Activated T-helper 2 cell treated with anti-CD3 and anti-CD28 coated beads, Interferon-gamma antibody, Interleukin-2, Interleukin-4, amounts not matched to agents 10 μg/mL and 5 μg/mL and 100 μg/mL, durations not matched to agents 14 hours and 24 hours and 36 hours (primary cell): ENCODE results near the gene TMEM175. TPM values are rescaled to one million over a fixed set of nuclear protein-coding genes. Genes with fewer than 3 reads are reported as not detected.

Experiments used
- DNase-seq: peaks from one replicate; pipeline ENCODE4 v3.0.0; 2021; ENCODE audit warnings: low spot score
- H3K27ac Mint-ChIP-seq: one replicate; pipeline ENCODE4 v1.8.0; 2021; ENCODE audit warnings: mixed read lengths
- H3K27me3 Mint-ChIP-seq: one replicate; pipeline ENCODE4 v1.8.0; 2021; ENCODE audit warnings: low read depth, mixed read lengths
- H3K36me3 Mint-ChIP-seq: one replicate; pipeline ENCODE4 v1.8.0; 2021; ENCODE audit warnings: low read depth, mixed read lengths
- H3K4me1 Mint-ChIP-seq: one replicate; pipeline ENCODE4 v1.8.0; 2021; ENCODE audit warnings: low read depth, mixed read lengths
- H3K4me3 Mint-ChIP-seq: one replicate; pipeline ENCODE4 v1.8.0; 2021; ENCODE audit warnings: low read depth, mild to moderate bottlenecking, moderate library complexity, mixed read lengths
- H3K9me3 Mint-ChIP-seq: one replicate; pipeline ENCODE4 v1.8.0; 2021; ENCODE audit warnings: mixed read lengths
- intact Hi-C: fragments of 100-400 bp; cut with micrococcal nuclease; formaldehyde crosslinking; loops from one replicate; pipeline ENCODE4 v1.15.1; 2023
- total RNA-seq: library from RNA; stranded (reverse); gene quantifications from 2 replicates; pipeline ENCODE4 v1.2.3, GENCODE V29; 2022

Gene TMEM175
- total RNA-seq, 1 donor from 2014 or later: 11.8 TPM

DNA sequence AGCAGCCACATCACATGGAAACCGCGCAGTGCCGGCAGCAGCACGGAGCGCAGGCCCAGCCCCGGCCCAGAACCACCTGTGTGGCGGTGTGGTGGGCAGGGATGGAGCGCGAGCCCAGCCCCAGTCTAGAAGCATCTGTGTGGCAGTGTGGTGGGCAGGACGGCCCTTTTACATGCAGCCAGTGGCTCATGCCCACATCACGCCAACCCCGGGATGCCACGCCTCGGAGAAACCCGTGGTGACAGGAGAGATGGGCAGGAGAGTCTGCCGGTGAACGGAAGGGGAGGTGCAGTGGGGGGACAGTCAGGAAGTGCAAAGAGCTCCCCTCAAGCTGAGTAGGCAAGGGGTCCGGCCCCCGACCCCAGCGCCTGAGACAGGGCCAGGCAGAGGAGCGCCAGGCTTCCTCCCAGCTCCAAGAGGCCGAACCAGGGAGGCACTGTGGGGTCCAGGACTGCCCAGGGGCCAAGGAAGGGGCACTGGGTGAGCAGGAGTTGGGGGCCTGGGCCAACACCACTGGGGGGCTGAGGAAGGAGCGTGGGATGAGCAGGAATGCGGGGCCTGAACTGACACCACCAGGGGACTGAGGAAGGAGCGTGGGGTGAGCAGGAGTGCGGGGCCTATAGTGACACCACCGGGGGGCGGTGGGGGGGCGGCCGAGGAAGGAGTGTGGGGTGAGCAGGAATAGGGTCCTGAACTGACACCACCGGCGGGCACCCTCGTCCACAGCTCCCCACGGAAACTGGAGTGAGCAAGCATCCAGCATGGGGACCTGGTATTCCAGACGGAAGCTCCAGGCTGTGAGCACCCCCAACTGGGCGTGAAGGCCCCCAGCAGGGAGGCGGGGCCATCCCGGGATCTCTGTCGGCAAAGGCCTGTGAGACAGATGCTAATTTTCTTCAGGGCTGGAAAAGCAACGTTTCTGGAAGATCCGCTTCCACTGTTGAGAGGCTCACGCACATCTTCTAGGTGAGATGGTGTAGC lies 28.9 kb upstream of the TMEM175 start:
- intact Hi-C loops: no loop called here
- no peaks in the 10 kb centered on the region for H3K9me3 Mint-ChIP-seq
- no peak overlapping the region for H3K4me3 Mint-ChIP-seq
- H3K36me3 Mint-ChIP-seq: peaks cover 41% of the 10 kb centered on the region
- H3K27me3 Mint-ChIP-seq: no peaks in the 10 kb centered on the region
- no peak overlapping the region for H3K27ac Mint-ChIP-seq
- DNase-seq: no peak
- no peaks in the 10 kb centered on the region for H3K4me1 Mint-ChIP-seq

- H3K4me3 Mint-ChIP-seq: no peak overlapping the region
- H3K9me3 Mint-ChIP-seq: no peaks in the 10 kb centered on the region
- no peaks in the 10 kb centered on the region for H3K27me3 Mint-ChIP-seq
- DNase-seq: no peak
- no peaks in the 10 kb centered on the region for H3K4me1 Mint-ChIP-seq
- no peak overlapping the region for H3K27ac Mint-ChIP-seq
- peaks cover 47% of the 10 kb centered on the region for H3K36me3 Mint-ChIP-seq
- intact Hi-C loops: no loop called here
Measured at GRCh38 chr4:905485-906338, 26.5 kb upstream of the TMEM175 start.

DNA sequence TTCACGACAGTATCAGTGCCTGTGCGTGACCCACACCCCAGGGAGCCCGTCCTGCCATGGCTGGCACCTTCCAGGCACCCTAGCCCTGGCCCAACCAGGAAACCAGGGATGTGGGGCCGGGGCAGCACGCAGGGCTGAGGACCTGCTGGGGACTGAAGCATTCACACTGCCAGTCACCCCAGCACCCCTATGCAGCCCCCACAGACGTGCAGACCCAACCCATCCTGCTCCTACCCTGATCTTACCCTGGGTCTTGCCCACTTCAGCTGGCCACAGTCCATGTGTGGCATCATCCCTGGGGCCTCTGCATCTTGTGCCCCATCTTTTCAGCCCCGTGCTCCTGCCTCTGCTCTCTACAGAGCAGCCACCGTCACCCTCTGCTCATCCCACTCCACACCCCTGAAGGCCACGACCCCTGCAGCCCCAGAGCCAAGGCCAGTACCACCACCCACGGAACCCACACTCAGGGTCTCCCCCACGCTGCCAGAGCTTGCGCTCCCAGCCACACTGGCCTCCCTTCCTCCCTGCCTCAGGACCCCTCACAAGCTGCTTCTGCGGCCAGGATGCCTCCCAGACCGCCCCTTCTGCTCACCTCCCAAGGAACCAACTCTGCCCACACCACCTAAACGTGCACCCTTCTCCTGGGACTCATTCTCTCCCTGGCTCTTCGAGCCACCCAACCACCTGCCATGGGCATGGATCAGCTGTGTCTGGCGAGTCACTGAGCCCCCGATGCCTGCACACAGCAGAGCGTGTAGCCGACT lies 25.7 kb upstream of the TMEM175 start:
- H3K36me3 Mint-ChIP-seq: peaks cover 53% of the 10 kb centered on the region
- no peaks in the 10 kb centered on the region for H3K27me3 Mint-ChIP-seq
- intact Hi-C loops: no loop called here
- H3K4me1 Mint-ChIP-seq: no peaks in the 10 kb centered on the region
- H3K4me3 Mint-ChIP-seq: no peak overlapping the region
- DNase-seq: no peak
- H3K27ac Mint-ChIP-seq: no peak overlapping the region
- no peaks in the 10 kb centered on the region for H3K9me3 Mint-ChIP-seq

DNA sequence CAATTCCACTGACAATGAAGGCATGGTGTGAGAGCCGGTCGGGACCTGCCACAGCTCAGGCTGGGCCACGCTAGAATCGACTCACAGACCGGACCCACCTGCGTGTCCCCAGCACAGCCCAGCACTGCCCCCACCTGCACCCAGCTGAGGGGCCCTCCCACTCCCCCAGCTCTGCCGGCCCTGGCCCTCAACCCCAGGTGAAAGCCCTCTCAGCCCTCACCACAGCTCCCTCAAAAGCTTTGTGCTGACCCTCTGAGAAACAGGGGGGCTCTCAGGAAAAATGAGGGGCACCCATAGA lies 25.2 kb upstream of the TMEM175 start:
- no peaks in the 10 kb centered on the region for H3K4me1 Mint-ChIP-seq
- H3K9me3 Mint-ChIP-seq: no peaks in the 10 kb centered on the region
- H3K36me3 Mint-ChIP-seq: peaks cover 56% of the 10 kb centered on the region
- H3K27me3 Mint-ChIP-seq: no peaks in the 10 kb centered on the region
- no peak for DNase-seq
- H3K4me3 Mint-ChIP-seq: no peak overlapping the region
- H3K27ac Mint-ChIP-seq: no peak overlapping the region
- intact Hi-C loops: no loop called here

- H3K27ac Mint-ChIP-seq: no peak overlapping the region
- H3K27me3 Mint-ChIP-seq: no peaks in the 10 kb centered on the region
- no peaks in the 10 kb centered on the region for H3K4me1 Mint-ChIP-seq
- no peaks in the 10 kb centered on the region for H3K9me3 Mint-ChIP-seq
- H3K36me3 Mint-ChIP-seq: peaks cover 59% of the 10 kb centered on the region
- no peak for DNase-seq
- no peak overlapping the region for H3K4me3 Mint-ChIP-seq
- intact Hi-C loops: no loop called here
Measured at GRCh38 chr4:907691-908425, 24.4 kb upstream of the TMEM175 start.

DNA sequence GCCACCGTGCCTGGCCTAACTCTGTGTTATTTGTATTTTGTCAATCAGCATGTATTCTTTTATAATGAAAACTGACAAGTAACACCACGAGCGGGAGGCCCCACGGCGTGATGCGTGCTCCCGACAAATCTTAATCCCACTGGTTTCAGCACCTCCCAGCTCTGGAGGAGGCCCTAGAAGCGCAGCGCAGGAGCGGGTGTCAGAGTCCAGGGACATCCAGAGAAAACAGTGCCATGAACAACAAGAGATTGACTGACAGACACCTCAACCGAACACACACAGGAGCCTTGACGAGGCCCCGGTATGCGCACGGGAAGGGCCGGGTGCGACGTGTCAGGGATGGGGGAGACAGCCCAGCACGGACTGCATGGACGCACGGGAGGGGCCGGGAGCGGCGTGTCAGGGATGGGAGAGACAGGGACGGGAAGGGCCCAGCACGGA lies 23.1 kb upstream of the TMEM175 start:
- Mint-ChIP-seq H3K4me3 (no peak overlapping the region), H3K27ac (no peak overlapping the region), H3K9me3 (no peaks in the 10 kb centered on the region), H3K36me3 (peaks cover 56% of the 10 kb centered on the region), H3K4me1 (no peaks in the 10 kb centered on the region), H3K27me3 (no peaks in the 10 kb centered on the region)
- intact Hi-C loops: no loop called here
- no peak for DNase-seq

GRCh38 chr4:909821-910220 lies 22.4 kb upstream of the TMEM175 start:
- H3K4me1 Mint-ChIP-seq: peaks cover under 1% of the 10 kb centered on the region
- H3K9me3 Mint-ChIP-seq: no peaks in the 10 kb centered on the region
- peaks cover 54% of the 10 kb centered on the region for H3K36me3 Mint-ChIP-seq
- no peak for DNase-seq
- no peak overlapping the region for H3K27ac Mint-ChIP-seq
- no peak overlapping the region for H3K4me3 Mint-ChIP-seq
- no peaks in the 10 kb centered on the region for H3K27me3 Mint-ChIP-seq
- intact Hi-C loops: no loop called here

DNA sequence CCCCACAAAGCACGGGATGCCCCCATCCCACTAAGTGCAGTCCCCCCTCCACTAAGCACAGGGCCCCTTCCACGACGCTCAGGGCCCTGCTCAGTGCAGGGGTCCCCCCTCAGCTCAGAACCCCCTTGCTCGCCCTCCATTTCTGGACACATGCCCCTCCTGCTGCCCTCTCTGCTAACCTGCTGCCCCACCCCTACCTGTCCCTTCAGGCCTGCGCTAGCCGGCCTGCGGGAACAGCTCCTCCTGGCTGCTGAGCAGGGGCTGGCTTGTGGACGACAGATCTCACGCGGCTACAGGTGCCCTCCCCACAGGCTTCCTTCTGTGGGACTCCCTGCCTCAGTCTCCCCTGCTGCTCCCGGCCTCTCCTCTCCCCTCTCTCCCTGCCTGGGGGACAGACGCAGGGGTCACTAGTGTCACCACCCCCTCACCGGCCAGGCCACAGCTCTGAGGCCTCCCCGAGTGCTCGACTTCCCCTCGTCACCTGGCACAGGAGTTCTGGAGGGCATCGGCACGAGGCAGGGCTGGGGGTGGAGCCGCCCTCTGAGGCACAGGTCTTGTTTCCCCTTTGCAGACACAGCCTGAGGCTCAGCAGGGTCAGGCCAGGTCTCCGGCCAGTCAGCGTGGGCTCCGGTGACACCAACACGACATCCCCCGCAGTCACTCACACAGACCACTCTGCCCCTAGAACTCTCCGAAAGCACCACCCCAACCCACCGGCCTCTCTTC lies 21.7 kb upstream of the TMEM175 start:
- Mint-ChIP-seq H3K9me3 (no peaks in the 10 kb centered on the region), H3K27ac (no peak overlapping the region), H3K4me1 (peaks cover 7% of the 10 kb centered on the region), H3K4me3 (no peak overlapping the region), H3K36me3 (peaks cover 49% of the 10 kb centered on the region), H3K27me3 (no peaks in the 10 kb centered on the region)
- no peak for DNase-seq
- intact Hi-C loops: no loop called here

- H3K27me3 Mint-ChIP-seq: no peaks in the 10 kb centered on the region
- H3K27ac Mint-ChIP-seq: no peak overlapping the region
- peaks cover 15% of the 10 kb centered on the region for H3K4me1 Mint-ChIP-seq
- intact Hi-C loops: no loop called here
- H3K4me3 Mint-ChIP-seq: no peak overlapping the region
- DNase-seq: no peak
- no peaks in the 10 kb centered on the region for H3K9me3 Mint-ChIP-seq
- peaks cover 43% of the 10 kb centered on the region for H3K36me3 Mint-ChIP-seq
Measured at GRCh38 chr4:911221-911751, 21.0 kb upstream of the TMEM175 start.

DNA sequence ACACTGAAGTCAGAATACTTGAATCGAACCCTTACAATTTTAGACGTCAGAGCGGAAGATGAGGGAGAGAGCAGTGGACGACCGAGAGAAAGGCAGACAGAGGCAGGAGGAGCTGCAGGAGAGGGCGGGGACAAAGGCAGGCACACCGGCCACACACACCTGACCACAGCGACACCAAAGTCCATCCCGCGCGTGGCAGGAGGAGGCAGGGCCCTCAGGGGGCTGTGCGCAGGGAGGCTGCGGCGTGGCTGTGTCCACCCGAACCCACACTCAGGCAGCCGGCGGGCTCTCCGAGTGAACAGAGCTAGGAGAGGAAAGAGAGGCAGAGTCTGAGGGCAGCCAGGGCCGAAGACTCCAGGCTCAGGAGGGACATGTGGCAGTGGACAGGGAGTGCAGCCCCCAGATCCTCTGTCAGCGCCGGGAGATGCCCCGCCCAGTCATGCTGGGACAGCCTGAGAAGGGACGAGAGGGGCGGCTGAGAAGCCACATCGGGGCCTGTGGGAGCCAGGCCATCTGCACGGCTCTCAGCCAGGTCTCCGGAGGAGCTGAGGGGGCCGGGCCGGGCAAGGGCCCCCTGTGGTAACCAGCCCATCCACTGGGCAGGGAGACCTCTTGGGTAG lies 20.3 kb upstream of the TMEM175 start:
- Mint-ChIP-seq H3K36me3 (peaks cover 37% of the 10 kb centered on the region), H3K27ac (no peak overlapping the region), H3K9me3 (no peaks in the 10 kb centered on the region), H3K4me1 (peaks cover 19% of the 10 kb centered on the region), H3K27me3 (no peaks in the 10 kb centered on the region), H3K4me3 (no peak overlapping the region)
- no peak for DNase-seq
- intact Hi-C loops: no loop called here

DNA sequence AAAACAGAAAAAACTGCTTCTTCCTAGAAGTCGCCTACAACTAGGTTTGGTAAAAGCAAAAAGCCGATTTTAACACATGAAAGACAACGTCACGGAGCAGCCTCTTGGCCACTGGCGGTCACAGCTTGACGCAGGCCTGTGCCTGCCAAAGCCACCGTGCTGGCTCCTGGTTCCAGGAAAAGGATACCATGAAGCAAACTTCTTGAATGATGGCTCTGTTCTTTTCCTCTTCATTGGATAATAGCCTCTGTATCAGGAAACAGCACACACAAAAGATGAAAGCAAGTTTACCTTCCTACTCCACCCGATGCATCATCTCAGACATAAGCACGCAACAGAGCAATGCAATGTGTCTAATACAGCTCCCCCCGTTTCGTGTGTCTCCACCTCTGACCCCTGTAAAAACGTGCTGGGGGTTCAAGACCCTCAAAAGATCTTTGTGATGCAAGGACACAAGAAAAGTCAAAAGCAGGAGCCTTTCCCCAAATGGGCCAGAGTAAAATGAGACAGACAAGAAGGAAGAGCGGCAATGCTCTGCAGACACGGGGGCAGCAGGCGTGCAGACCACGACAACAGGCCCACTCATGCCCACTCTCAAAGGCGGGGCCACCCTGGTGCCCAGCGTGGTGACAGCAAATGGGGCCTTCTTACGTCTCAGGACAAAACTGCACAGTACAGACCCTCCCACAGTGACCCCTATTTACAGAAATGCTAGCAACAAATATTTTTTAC lies 19.5 kb upstream of the TMEM175 start:
- Mint-ChIP-seq H3K4me1 (peaks cover 23% of the 10 kb centered on the region), H3K36me3 (peaks cover 34% of the 10 kb centered on the region), H3K27ac (no peak overlapping the region), H3K27me3 (no peaks in the 10 kb centered on the region), H3K4me3 (no peak overlapping the region), H3K9me3 (no peaks in the 10 kb centered on the region)
- intact Hi-C loops: no loop called here
- DNase-seq: no peak
